Measurements from ENCODE around the gene ZKSCAN8.

GRCh38 chr6:28188111-28188979 is 46.7 kb downstream of the ZKSCAN8 start:
- TF ChIP-seq POLR2A (IDR thresholded peaks at IDR 0.05) (no peak), CTCF (IDR thresholded peaks at IDR 0.05) (no peak)
